ENCODE measurements around the gene BRD7.

Gene BRD7

DNA sequence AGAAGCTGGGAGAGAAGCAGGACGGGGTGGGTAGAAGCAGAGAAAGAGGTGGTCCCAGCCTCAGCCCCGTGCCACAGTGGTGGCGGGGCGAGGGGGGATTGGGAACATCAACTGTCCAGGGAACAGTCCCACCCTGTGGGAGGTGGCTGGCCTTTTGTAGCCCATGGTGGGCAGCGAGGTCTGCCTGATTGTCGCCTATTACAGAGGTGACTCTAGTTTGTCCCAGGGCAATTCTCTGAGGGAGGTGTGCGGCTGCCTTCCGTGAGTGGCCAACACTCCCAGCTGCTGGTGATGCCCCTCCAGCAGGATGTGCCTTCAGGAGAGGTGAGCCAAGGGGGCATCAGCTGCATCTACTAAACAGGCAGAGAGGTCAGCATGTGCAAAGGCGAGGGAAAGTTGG is 5.0 kb upstream of the BRD7 start:
- no peak for DNase-seq (ENCODE audit: extremely low read depth, low read depth)
- TF ChIP-seq, protein P1, sequence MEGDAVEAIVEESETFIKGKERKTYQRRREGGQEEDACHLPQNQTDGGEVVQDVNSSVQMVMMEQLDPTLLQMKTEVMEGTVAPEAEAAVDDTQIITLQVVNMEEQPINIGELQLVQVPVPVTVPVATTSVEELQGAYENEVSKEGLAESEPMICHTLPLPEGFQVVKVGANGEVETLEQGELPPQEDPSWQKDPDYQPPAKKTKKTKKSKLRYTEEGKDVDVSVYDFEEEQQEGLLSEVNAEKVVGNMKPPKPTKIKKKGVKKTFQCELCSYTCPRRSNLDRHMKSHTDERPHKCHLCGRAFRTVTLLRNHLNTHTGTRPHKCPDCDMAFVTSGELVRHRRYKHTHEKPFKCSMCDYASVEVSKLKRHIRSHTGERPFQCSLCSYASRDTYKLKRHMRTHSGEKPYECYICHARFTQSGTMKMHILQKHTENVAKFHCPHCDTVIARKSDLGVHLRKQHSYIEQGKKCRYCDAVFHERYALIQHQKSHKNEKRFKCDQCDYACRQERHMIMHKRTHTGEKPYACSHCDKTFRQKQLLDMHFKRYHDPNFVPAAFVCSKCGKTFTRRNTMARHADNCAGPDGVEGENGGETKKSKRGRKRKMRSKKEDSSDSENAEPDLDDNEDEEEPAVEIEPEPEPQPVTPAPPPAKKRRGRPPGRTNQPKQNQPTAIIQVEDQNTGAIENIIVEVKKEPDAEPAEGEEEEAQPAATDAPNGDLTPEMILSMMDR (IDR thresholded peaks at IDR 0.05; ENCODE audit: low read depth, low read length), result no peak

DNA sequence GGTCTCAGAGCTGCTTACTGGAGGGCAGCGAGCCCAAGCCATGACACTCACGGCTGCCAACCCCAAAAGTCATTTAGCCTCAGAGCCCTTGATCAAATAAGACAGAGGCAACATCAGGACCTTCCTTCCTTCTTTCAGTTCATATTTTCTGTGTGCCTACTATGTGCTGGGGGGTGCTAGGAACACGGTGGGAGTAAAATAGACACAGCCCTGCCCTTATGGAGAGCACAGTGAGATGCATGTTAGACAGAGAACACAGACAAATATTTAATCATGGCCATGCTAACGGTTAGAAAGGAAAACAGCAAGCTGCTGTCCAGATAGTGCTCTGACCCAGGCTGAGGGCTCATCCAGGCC is 4.5 kb upstream of the BRD7 start:
- no peak for DNase-seq (ENCODE audit: extremely low read depth, low read depth)
- TF ChIP-seq, protein P1 (IDR thresholded peaks at IDR 0.05; ENCODE audit: low read depth, low read length), result no peak

DNA sequence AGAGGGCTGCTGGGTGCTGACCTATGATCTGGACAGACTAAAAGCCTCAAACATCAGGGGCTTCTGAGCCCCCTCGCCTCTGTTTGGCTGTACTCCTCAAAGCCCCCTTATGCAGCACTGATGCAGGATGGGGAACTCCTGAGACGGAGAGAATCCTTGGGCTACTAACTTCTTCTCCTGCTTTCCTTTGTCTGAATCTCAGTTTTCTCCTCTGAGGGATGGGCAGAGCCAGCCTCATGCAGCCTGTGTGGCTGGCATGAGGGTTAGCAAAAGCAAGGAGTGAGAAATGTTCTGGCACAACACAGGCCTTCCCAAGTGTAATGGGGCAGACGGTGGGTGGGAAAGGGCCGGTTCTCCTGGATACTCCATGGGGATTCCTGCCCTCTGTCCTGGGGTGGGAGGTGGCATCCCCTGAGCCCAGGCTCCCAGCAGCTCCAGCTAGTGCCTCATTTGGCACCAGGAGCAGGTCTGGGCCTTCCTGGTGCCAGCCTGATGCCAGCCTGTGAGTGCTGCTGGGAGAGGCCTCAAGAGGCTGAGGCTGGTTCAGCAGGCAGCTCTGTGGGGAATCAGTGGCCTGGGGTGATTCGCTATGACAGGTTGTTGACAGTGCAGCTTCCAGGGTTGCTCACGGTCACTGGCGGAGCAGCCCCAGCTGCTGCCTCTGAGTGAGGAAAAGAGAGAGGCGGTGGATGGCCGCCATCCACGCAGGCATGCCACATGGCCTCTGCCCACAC is 4.0 kb upstream of the BRD7 start:
- TF ChIP-seq, protein P1 (IDR thresholded peaks at IDR 0.05; ENCODE audit: low read depth, low read length), result no peak
- DNase-seq (ENCODE audit: extremely low read depth, low read depth), result peak; percentile 22

DNA sequence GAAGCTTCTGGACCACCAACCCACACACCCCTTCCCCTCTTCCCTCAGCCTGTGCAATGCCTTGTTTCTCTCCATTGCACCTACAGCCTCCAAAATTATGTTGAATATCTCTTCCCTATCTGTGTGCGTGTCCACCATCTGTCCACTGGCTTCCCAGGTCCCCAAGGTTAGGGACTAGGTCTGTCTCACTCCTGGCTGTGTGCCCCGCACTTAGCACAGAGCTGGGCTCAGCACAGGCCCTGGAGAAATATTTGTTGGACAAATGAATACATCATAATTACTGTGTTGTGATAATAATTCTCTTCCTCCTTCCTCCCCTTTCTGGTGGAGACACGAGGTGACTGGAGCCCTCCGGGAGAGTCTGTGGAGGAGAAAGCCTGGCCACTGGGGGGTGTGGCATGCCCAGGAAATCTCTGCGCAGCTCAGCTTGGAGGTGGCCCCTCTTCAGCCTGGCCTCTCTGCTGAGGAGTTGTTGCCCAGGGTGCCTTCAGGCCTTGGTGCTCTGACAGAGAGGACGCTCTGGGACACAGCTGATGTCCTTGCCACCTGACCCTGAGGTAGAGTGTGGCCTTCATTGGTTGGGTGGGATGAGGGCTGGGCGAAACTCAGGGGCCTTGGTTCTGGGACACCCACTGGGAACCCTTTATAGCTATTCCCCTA is 3.3 kb upstream of the BRD7 start:
- TF ChIP-seq, protein P1 (IDR thresholded peaks at IDR 0.05; ENCODE audit: low read depth, low read length), result peak; percentile 50
- DNase-seq (ENCODE audit: extremely low read depth, low read depth), result no peak

DNA sequence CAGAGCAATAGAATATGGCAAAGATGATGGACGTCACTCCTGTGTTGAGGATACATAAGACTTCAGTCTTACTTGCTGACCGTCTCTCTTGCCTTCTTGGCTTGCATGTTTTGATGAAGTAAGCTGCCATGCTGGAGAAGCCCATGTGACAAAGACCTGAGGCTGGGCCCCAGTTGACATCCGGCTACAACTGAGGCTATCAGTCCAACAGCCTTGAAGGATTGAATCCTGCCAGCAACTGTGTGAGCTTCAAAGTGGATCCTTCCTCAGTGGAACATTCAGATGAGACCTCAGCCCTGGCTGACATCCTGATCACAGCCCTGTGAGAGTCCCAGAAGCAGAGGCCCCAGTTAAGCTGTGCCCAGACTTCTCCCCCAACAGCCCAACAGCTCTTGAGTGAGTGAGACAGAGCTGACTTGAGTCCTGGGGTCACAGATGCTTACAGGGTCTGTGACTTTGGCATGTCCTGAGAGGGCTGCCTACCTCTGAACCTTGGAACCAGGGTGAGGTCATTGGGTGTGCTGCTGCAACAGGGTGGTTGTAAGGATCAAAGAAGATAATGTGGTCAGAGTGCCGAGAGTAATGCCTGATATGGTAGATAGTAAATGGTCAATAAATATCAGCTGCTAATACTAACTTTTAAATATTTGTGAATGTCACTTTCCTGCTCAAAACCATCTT is 2.4 kb upstream of the BRD7 start:
- TF ChIP-seq, protein P1 (IDR thresholded peaks at IDR 0.05; ENCODE audit: low read depth, low read length), result no peak
- no peak for DNase-seq (ENCODE audit: extremely low read depth, low read depth)

DNA sequence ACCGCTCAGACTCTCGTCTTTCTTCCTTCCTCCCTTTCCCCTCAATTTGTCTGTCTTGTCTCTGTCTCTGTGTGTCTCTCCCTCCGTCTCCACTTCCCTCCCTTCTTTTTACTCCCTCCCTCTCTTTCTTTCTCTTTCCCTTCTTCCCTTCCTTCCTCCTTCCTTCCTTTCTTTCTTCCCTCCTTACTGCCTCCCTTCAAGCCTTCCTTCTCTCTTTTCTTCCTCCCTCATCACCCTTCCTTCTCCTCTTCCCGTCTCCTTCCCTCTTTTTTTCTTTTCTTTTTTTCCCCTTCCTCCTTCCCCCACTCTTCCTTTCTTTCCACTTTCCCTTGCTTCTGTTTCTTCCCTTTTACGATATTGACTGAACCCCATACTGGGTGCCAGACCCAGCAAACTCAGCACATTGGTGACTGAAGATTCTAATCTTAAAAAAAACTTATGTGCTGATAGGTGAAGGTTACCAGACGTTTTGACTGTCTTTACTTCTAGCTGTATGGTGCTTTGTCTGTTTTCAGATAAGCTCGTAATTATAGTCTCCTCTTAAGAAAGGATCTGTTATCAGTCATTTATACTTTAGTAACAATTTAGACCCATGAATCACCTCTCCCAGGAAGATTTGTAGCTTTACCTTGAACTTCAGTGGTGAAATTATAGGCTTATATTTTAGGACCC is 481 bp upstream of the BRD7 start:
- TF ChIP-seq, protein P1 (IDR thresholded peaks at IDR 0.05; ENCODE audit: low read depth, low read length), result no peak

More for the DNA sequence above, 481 bp upstream of the BRD7 start:
- DNase-seq (ENCODE audit: extremely low read depth, low read depth), result no peak
